ENCODE results near the gene IFT22.
"Not testable (repeated sequence)": the region's sequence is repeated elsewhere in the genome, so short reads cannot be mapped to it uniquely, and the experiment has no call there.

IFT22 gene

GRCh38 chr7:101302641-101303101 lies 18.9 kb downstream of the IFT22 start:
- 0 out of 2 replicates have a peak, but pooled peaks cover 4% of the 10 kb centered on the region for H3K9me3 ChIP-seq (ENCODE audit: low read depth, low read length)
- no peak overlapping the region for H3K4me3 ChIP-seq
- H3K9ac ChIP-seq (ENCODE audit: insufficient read length) = no peak overlapping the region
- DNase-seq (ENCODE audit: low read depth, low spot score) = no peak
- TF ChIP-seq EZH2 (IDR thresholded peaks at IDR 0.05) (no peak), POLR2AphosphoS5 (IDR thresholded peaks at IDR 0.05; ENCODE audit: borderline replicate concordance, low read depth, low read length) (no peak), FOXP2 (optimal IDR thresholded peaks at IDR 0.05; ENCODE audit: control extremely low read depth, extremely low read length, insufficient read depth) (no peak)
- H3K27ac ChIP-seq = no peak overlapping the region
- no peaks in the 10 kb centered on the region for H3K36me3 ChIP-seq (ENCODE audit: insufficient read depth, low read length)

- no peak overlapping the region for H3K9ac ChIP-seq (ENCODE audit: insufficient read length)
- H3K4me3 ChIP-seq = no peak overlapping the region
- TF ChIP-seq POLR2AphosphoS5 (IDR thresholded peaks at IDR 0.05; ENCODE audit: borderline replicate concordance, low read depth, low read length) (no peak), FOXP2 (optimal IDR thresholded peaks at IDR 0.05; ENCODE audit: control extremely low read depth, extremely low read length, insufficient read depth) (no peak), EZH2 (IDR thresholded peaks at IDR 0.05) (no peak)
- no peak overlapping the region for H3K27ac ChIP-seq
- no peaks in the 10 kb centered on the region for H3K36me3 ChIP-seq (ENCODE audit: insufficient read depth, low read length)
- 0 out of 2 replicates have a peak, but pooled peaks cover 4% of the 10 kb centered on the region for H3K9me3 ChIP-seq (ENCODE audit: low read depth, low read length)
- no peak for DNase-seq (ENCODE audit: low read depth, low spot score)
Observed at GRCh38 chr7:101300465-101301376, 20.9 kb downstream of the IFT22 start.

DNA sequence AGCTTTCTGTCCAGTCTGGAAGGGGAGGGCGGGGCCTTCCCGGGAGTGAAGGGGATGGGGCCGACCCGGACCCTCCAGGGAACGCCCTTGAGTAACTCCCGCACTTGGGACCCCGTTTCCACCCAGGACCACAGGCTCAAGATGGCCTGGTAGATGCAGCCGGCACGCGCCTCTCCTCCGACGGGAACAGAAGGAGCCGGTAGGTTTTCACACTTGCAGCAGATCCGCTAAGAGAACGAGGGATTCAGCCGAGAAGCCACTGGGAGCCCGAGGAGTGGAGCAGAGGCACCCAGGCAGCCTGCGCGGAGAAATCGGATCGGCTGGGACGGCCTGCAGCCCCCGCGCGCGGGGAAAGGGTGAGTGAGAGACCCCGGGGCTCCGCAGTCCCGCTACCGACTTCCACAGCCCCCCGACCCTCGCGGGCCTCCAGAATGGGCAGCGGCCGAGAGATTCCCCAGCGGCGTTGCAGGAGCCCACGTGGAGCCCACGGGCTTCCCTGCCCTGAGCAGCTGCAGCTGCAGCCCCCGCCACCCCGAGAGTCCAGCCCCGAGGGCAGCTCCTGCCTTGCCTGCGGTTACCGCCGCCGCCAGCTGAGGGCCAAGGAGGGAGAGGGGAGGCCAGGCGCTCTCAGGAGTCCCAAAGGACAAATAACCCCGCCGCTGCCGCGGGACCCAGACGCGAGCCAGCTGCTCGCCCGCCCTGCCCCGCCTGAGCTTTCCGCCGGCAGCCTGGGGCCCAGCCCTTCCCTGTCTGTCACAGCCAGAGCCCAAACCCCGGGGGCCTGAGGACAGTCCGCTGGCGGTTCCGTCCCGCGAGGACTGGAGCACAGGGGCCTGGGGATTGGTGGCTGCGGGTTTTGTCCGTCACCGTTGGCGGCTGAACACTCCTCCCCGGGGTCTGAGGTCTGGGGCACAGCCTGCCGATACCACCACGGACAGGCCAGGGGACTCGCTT lies 21.8 kb downstream of the IFT22 start:
- no peak overlapping the region for H3K9ac ChIP-seq (ENCODE audit: insufficient read length)
- DNase-seq (ENCODE audit: low read depth, low spot score) = no peak
- H3K27ac ChIP-seq = no peak overlapping the region
- TF ChIP-seq EZH2 (IDR thresholded peaks at IDR 0.05) (no peak), FOXP2 (optimal IDR thresholded peaks at IDR 0.05; ENCODE audit: control extremely low read depth, extremely low read length, insufficient read depth) (no peak)
- 0 out of 2 replicates have a peak, but pooled peaks cover 4% of the 10 kb centered on the region for H3K9me3 ChIP-seq (ENCODE audit: low read depth, low read length)
- H3K36me3 ChIP-seq (ENCODE audit: insufficient read depth, low read length) = no peaks in the 10 kb centered on the region
- H3K4me3 ChIP-seq = no peak overlapping the region

DNA sequence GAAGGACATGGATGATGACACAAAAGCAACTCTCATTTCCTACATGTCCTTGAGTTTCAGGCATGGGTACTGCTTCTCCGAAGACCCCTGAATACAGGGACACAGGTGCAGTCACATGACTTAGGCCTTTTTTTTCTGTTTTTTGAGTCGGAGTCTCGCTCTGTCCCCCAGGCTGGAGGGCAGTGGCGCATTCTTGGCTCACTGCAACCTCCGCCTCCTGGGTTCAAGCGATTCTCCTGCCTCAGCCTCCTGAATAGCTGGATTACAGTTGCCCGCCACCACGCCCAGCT lies 26.8 kb downstream of the IFT22 start:
- H3K36me3 ChIP-seq (ENCODE audit: insufficient read depth, low read length) = no peaks in the 10 kb centered on the region
- H3K9ac ChIP-seq (ENCODE audit: insufficient read length) = no peak overlapping the region
- DNase-seq (ENCODE audit: low read depth, low spot score) = no peak
- TF ChIP-seq EZH2 (IDR thresholded peaks at IDR 0.05) = no peak
- no peak for TF ChIP-seq POLR2AphosphoS5 (IDR thresholded peaks at IDR 0.05; ENCODE audit: borderline replicate concordance, low read depth, low read length)
- no peak for TF ChIP-seq FOXP2 (optimal IDR thresholded peaks at IDR 0.05; ENCODE audit: control extremely low read depth, extremely low read length, insufficient read depth)
- H3K9me3 ChIP-seq (ENCODE audit: low read depth, low read length) = no peaks in the 10 kb centered on the region
- H3K27ac ChIP-seq = no peak overlapping the region
- no peak overlapping the region for H3K4me3 ChIP-seq

GRCh38 chr7:101294039-101294831 lies 27.4 kb downstream of the IFT22 start:
- Histone ChIP-seq H3K9me3 (ENCODE audit: low read depth, low read length) (no peaks in the 10 kb centered on the region), H3K4me3 (no peak overlapping the region), H3K9ac (ENCODE audit: insufficient read length) (no peak overlapping the region), H3K27ac (no peak overlapping the region), H3K36me3 (ENCODE audit: insufficient read depth, low read length) (no peaks in the 10 kb centered on the region)
- DNase-seq (ENCODE audit: low read depth, low spot score) = no peak
- TF ChIP-seq POLR2AphosphoS5 (IDR thresholded peaks at IDR 0.05; ENCODE audit: borderline replicate concordance, low read depth, low read length) = no peak

DNA sequence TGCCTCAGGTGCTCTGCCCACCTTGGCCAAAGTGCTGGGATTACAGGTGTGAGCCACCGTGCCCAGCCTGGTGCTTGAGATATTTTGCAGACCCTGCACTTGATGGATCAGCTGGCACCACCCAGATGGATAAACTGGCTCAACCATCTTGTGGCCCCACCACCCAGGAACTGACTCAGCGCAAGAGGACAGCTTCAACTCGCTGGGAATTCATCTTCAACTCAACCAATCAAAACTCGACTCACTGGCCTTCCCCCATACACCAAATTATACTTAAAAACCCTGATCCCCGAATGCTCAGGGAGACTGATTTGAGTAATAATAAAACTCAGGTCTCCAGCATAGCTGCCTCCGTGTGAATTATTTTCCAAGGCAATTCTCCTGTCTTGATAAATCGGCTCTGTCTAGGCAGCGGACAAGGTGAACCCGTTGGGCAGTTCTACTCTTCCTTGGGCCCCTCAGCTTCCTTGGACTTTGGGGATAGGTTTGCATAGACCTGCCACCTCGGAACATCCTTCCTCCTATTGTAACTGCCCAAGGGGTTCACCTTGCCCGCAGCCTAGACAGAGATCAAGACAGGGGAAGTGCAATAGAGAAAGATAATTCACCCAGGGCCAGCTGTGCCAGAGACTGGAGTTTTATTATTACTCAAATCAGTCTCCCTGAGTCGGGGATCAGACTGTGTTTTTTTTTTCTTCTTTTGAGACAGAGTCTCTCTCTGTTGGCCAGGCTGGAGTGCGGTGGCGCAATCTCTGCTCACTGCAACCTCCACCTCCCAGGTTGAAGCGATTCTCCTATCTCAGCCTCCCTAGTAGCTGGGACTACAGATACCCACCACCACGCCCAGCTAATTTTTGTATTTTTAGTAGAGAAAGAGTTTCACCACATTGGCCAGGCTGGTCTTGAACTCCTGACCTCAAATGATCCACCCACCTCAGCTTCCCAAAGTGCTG lies 28.3 kb downstream of the IFT22 start:
- H3K9ac ChIP-seq (ENCODE audit: insufficient read length); H3K9me3 ChIP-seq (ENCODE audit: low read depth, low read length); H3K4me3 ChIP-seq; DNase-seq (ENCODE audit: low read depth, low spot score); H3K27ac ChIP-seq; H3K36me3 ChIP-seq (ENCODE audit: insufficient read depth, low read length): not testable (repeated sequence)

- H3K36me3 ChIP-seq (ENCODE audit: insufficient read depth, low read length); H3K9me3 ChIP-seq (ENCODE audit: low read depth, low read length); H3K4me3 ChIP-seq; H3K27ac ChIP-seq; DNase-seq (ENCODE audit: low read depth, low spot score); H3K9ac ChIP-seq (ENCODE audit: insufficient read length): not testable (repeated sequence)
Observed at GRCh38 chr7:101292566-101292965, 29.0 kb downstream of the IFT22 start.

- not testable (repeated sequence) for H3K27ac ChIP-seq; H3K4me3 ChIP-seq; H3K9me3 ChIP-seq (ENCODE audit: low read depth, low read length); H3K9ac ChIP-seq (ENCODE audit: insufficient read length); H3K36me3 ChIP-seq (ENCODE audit: insufficient read depth, low read length); DNase-seq (ENCODE audit: low read depth, low spot score)
Observed at GRCh38 chr7:101290186-101291037, 31.2 kb downstream of the IFT22 start.

DNA sequence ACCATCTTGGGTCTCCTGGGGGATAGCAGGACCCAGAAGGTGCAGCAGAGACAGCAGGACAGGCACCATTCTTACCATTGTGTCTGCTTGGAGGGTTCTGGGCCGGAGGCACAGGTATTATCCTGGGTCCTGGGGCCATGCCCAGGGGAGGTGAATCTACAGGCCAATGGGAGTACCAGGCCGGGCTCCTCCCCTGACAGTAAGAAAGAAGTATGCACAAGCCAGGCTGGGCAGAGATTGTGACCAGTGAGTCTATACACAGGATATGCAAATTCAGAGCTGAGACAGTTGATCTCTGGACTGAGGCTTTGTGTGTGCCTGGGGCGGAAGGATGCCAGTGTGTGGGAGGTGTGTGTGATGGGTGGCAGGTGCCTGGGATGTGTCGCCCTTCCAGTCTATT lies 31.9 kb downstream of the IFT22 start:
- H3K9me3 ChIP-seq (ENCODE audit: low read depth, low read length); H3K36me3 ChIP-seq (ENCODE audit: insufficient read depth, low read length); DNase-seq (ENCODE audit: low read depth, low spot score); H3K27ac ChIP-seq; H3K9ac ChIP-seq (ENCODE audit: insufficient read length); H3K4me3 ChIP-seq: not testable (repeated sequence)

All from SK-N-MC (cell line).